HCT116 (cell line): ENCODE data around the gene TAC4.

Source experiments
- CEBPB ChIP-seq: IDR thresholded peaks from 2 replicates; pipeline ENCODE4 v1.6.1; 2012; ENCODE audit warnings: low read depth
- CTCF ChIP-seq, 3 experiments: fragments of 200-600 bp in 1 of 3; sonication (generic) in 1 of 3; IDR thresholded peaks in 2 of 3; conservative IDR thresholded peaks in 1 of 3; 2 replicates each; pipeline ENCODE4 v1.5.1; 2012 to 2017; ENCODE audit warnings: low read depth in 2 of 3, low read length in 2 of 3, antibody characterized with exemption in 1 of 3, borderline replicate concordance in 1 of 3, control low read depth in 1 of 3, mild to moderate bottlenecking in 1 of 3, mixed read lengths in 1 of 3, mixed run types in 1 of 3, moderate library complexity in 1 of 3; ENCODE audit not compliant: insufficient read depth in 1 of 3
- POLR2AphosphoS5 ChIP-seq: IDR thresholded peaks from 2 replicates; pipeline ENCODE4 v1.6.1; 2011; ENCODE audit warnings: mild to moderate bottlenecking, low read depth, low read length, moderate library complexity

GRCh38 chr17:49862781-49863331 lies 15.0 kb upstream of the TAC4 start:
- TF ChIP-seq POLR2AphosphoS5 (no peak), CTCF (IDR thresholded peaks at IDR 0.05 in 2 of 3, conservative IDR thresholded peaks at IDR 0.05 in 1 of 3; ENCODE audit: borderline replicate concordance in 1 of 3, insufficient read depth in 1 of 3, low read depth in 2 of 3, low read length in 2 of 3) (no peak), CEBPB (no peak)
